ENCODE data around the gene CDH4.

The CDH4 gene

GRCh38 chr20:61454053-61454452, 202.0 kb downstream of the CDH4 start:
- H3K79me2 ChIP-seq (ENCODE audit: insufficient read depth, low read length) = no peaks in the 10 kb centered on the region
- H3K27ac ChIP-seq (ENCODE audit: low read length) = no peak overlapping the region
- peaks cover 9% of the 10 kb centered on the region for H3K27me3 ChIP-seq (ENCODE audit: insufficient read depth, low read length, poor library complexity)
- TF ChIP-seq CTCF (IDR thresholded peaks at IDR 0.05; ENCODE audit: borderline replicate concordance, extremely low read depth, low read length, poor library complexity, severe bottlenecking) (no peak), EZH2 (IDR thresholded peaks at IDR 0.05; ENCODE audit: borderline replicate concordance, low read depth, low read length, severe bottlenecking) (no peak)
- no peak overlapping the region for H3K9ac ChIP-seq (ENCODE audit: low read depth, low read length)
- H3K4me2 ChIP-seq (ENCODE audit: insufficient read depth, low read length) = no peak overlapping the region
- DNase-seq (no peak), ATAC-seq (ENCODE audit: insufficient read depth, low read depth) (no peak)
- no peaks in the 10 kb centered on the region for H4K20me1 ChIP-seq (ENCODE audit: insufficient read depth, low read length)
- no peaks in the 10 kb centered on the region for H3K4me1 ChIP-seq (ENCODE audit: insufficient read depth, low read length)
- H3K36me3 ChIP-seq (ENCODE audit: insufficient read depth, low read length) = no peaks in the 10 kb centered on the region
- no peak overlapping the region for H3K4me3 ChIP-seq (ENCODE audit: low read depth in 1 of 2, low read length in 2 of 2)
- H2AFZ ChIP-seq (ENCODE audit: low read depth, low read length) = no peak overlapping the region
- H3K9me3 ChIP-seq (ENCODE audit: insufficient read depth, low read length, severe bottlenecking) = no peaks in the 10 kb centered on the region

GRCh38 chr20:61455508-61456215, 203.6 kb downstream of the CDH4 start:
- Histone ChIP-seq H3K9ac (ENCODE audit: low read depth, low read length) (no peak overlapping the region), H3K9me3 (ENCODE audit: insufficient read depth, low read length, severe bottlenecking) (no peaks in the 10 kb centered on the region), H3K36me3 (ENCODE audit: insufficient read depth, low read length) (no peaks in the 10 kb centered on the region), H2AFZ (ENCODE audit: low read depth, low read length) (no peak overlapping the region), H3K27me3 (ENCODE audit: insufficient read depth, low read length, poor library complexity) (peaks cover 9% of the 10 kb centered on the region), H3K79me2 (ENCODE audit: insufficient read depth, low read length) (no peaks in the 10 kb centered on the region), H3K4me3 (ENCODE audit: low read depth in 1 of 2, low read length in 2 of 2) (no peak overlapping the region), H3K27ac (ENCODE audit: low read length) (no peak overlapping the region), H4K20me1 (ENCODE audit: insufficient read depth, low read length) (no peaks in the 10 kb centered on the region), H3K4me1 (ENCODE audit: insufficient read depth, low read length) (no peaks in the 10 kb centered on the region), H3K4me2 (ENCODE audit: insufficient read depth, low read length) (no peak overlapping the region)
- TF ChIP-seq CTCF (IDR thresholded peaks at IDR 0.05; ENCODE audit: borderline replicate concordance, extremely low read depth, low read length, poor library complexity, severe bottlenecking) (no peak), EZH2 (IDR thresholded peaks at IDR 0.05; ENCODE audit: borderline replicate concordance, low read depth, low read length, severe bottlenecking) (no peak)
- DNase-seq (no peak), ATAC-seq (ENCODE audit: insufficient read depth, low read depth) (no peak)

- Histone ChIP-seq H3K36me3 (ENCODE audit: insufficient read depth, low read length) (no peaks in the 10 kb centered on the region), H3K4me2 (ENCODE audit: insufficient read depth, low read length) (no peak overlapping the region), H3K27ac (ENCODE audit: low read length) (no peak overlapping the region), H3K4me3 (ENCODE audit: low read depth in 1 of 2, low read length in 2 of 2) (no peak overlapping the region), H3K9me3 (ENCODE audit: insufficient read depth, low read length, severe bottlenecking) (no peaks in the 10 kb centered on the region), H3K79me2 (ENCODE audit: insufficient read depth, low read length) (no peaks in the 10 kb centered on the region), H2AFZ (ENCODE audit: low read depth, low read length) (no peak overlapping the region), H3K4me1 (ENCODE audit: insufficient read depth, low read length) (no peaks in the 10 kb centered on the region), H4K20me1 (ENCODE audit: insufficient read depth, low read length) (no peaks in the 10 kb centered on the region), H3K27me3 (ENCODE audit: insufficient read depth, low read length, poor library complexity) (no peaks in the 10 kb centered on the region), H3K9ac (ENCODE audit: low read depth, low read length) (no peak overlapping the region)
- no peak for TF ChIP-seq CTCF (IDR thresholded peaks at IDR 0.05; ENCODE audit: borderline replicate concordance, extremely low read depth, low read length, poor library complexity, severe bottlenecking)
- TF ChIP-seq EZH2 (IDR thresholded peaks at IDR 0.05; ENCODE audit: borderline replicate concordance, low read depth, low read length, severe bottlenecking) = no peak
- DNase-seq (no peak), ATAC-seq (ENCODE audit: insufficient read depth, low read depth) (no peak)
Measured at GRCh38 chr20:61457725-61458124, 205.7 kb downstream of the CDH4 start.
